ENCODE data around the gene KAZN.

- TF ChIP-seq CTCF (conservative IDR thresholded peaks at IDR 0.05; ENCODE audit: low read length) (no peak), EZH2phosphoT487 (IDR thresholded peaks at IDR 0.05; ENCODE audit: borderline replicate concordance) (no peak)
Observed at GRCh38 chr1:14876747-14877146, 278.3 kb downstream of the KAZN start.
